Activated CD8-positive, alpha-beta memory T cell treated with anti-CD3 and anti-CD28 coated beads, Interleukin-2, amount 50 U/mL, for 48 hours (primary cell): ENCODE measurements around the gene KRT77.
"Not testable (repeated sequence)": the region's sequence is repeated elsewhere in the genome, so short reads cannot be mapped to it uniquely, and the experiment has no call there.

Experiments
- DNase-seq: peaks from one replicate; pipeline ENCODE4 v3.0.0-alpha.2; 2020

Gene KRT77

DNA sequence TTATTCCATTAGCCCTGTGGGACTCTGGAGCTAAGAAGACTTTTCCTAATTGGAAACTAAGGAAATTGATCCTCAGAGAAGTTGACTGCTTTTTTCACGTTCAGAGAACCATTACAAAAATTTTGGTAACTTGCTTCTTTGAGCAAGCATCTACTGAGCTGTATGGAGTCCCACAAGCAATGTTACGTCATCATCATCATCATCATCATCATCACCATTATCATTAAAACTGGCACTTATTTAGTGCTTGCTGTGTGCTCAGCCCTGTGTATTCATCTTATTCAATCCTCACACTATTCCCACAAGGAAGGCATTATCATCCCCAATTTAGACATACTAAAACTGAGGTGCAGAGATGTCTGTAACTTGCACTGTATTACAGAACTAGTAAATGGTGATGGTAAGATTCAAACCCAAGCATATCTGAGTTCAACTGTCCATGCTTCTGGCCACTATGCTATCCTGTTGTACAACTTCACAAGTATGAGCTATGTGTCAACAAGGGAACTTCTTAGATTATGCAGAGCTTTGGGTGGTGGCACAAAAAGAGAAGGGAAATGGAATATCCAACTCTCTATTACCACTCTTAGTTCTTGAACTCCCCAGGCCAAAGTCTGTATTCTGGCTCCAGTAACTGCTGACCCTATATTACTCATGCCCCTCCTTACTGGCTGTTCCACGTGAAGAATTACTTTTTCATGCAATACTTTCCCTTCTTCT, 29.5 kb downstream of the KRT77 start:
- no peak for DNase-seq

DNA sequence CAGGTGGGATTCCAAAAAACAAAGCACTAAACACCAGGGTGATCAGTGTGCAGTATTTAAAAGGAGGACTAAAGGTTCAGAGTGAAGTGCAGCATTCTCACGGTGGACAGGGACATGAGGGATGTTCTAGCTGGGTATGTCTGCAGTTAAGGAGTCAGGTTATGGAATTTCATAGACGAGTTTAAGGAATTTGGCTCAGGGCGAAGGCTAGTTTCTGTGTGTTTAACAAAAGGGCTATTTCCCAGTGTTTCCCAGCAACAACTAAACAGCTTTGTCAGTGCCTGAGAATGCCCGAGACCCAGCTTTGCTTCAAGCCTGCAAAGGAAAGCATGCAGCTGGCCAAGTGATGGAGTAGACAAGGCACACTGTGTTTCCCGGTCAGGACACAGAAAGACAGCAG, 30.1 kb downstream of the KRT77 start:
- DNase-seq = no peak

- no peak for DNase-seq
Observed at GRCh38 chr12:52672321-52672933, 30.9 kb downstream of the KRT77 start.

- no peak for DNase-seq
Observed at GRCh38 chr12:52670961-52671360, 32.4 kb downstream of the KRT77 start.

- DNase-seq = no peak
Observed at GRCh38 chr12:52670506-52670905, 32.8 kb downstream of the KRT77 start.

DNA sequence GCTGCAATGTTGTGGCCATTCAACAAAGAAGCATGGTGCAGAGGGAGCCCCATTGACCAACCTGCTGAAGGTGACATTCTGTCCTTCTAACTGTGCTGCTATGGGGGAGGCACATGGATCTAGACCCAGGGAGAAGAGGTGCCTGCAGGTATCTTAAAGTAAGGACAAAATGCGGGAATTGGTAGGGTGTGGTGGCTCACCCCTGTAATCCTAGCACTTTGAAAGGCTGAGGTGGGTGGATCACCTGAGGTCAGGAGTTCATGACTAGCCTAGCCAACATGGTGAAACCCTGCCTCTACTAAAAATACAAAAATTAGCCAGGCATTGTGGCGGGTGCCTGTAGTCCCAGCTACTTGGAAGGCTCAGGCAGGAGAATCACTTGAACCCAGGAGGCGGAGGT, 33.4 kb downstream of the KRT77 start:
- DNase-seq = not testable (repeated sequence)

DNA sequence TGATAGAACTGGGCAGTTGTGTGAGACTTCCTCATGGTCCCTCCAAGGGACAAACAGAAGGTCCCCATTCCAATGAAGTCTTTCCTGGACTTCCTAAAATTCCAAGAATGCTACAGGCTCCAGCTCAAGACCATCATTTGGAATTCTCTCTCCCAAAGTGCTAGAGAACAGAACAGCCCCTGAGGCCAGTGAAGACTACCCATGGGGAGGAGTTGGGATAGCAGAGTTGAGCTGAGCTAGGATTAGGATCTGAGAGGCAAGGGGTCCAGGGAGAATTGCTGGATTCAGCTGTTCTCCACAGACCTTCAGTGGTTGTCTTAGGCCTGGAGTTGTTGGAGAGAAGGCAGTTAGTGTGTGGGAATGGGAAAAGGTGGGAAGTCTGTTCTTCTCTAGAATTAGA, 33.9 kb downstream of the KRT77 start:
- DNase-seq = no peak

DNA sequence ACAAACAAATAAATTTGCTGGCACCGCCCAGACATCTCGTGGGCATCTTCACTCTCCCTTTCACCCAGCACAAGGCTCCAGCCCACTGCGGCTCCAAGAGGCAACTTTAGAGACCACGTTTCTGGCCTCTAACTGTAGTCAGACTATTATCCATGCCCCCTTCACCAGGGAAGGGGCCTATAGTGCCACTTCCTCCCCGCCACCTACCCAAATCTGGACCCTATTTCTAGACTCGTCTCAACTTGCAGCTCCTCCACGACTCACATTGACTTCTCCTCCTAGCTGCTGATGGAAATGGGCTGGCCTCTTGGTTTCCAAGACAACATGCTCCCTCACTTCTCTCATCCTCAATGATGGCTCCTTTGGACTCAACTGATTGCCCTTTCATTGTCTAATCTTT, 35.4 kb downstream of the KRT77 start:
- no peak for DNase-seq

GRCh38 chr12:52667509-52667908, 35.8 kb downstream of the KRT77 start:
- no peak for DNase-seq

- no peak for DNase-seq
Observed at GRCh38 chr12:52666471-52666870, 36.9 kb downstream of the KRT77 start.

DNA sequence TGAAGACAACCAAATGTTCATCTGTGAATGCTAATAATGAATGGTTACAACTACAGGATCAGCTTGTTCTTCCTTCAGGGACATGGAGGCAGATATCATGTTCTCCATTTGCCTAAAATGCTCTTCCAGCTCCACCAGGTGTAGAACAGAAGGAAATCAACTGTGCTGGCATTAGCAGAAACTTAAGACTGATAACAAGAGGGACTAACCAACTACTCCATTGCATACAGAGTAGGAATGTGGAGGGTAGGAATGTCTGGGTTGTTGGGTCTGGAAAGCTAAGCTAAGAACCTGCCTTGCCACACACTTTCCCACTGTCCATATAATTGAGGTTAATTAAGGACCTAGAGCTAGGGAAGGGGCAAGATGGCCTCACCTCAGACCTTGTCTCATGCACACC, 39.9 kb downstream of the KRT77 start:
- DNase-seq = no peak

GRCh38 chr12:52662918-52663229, 40.5 kb downstream of the KRT77 start:
- no peak for DNase-seq

DNA sequence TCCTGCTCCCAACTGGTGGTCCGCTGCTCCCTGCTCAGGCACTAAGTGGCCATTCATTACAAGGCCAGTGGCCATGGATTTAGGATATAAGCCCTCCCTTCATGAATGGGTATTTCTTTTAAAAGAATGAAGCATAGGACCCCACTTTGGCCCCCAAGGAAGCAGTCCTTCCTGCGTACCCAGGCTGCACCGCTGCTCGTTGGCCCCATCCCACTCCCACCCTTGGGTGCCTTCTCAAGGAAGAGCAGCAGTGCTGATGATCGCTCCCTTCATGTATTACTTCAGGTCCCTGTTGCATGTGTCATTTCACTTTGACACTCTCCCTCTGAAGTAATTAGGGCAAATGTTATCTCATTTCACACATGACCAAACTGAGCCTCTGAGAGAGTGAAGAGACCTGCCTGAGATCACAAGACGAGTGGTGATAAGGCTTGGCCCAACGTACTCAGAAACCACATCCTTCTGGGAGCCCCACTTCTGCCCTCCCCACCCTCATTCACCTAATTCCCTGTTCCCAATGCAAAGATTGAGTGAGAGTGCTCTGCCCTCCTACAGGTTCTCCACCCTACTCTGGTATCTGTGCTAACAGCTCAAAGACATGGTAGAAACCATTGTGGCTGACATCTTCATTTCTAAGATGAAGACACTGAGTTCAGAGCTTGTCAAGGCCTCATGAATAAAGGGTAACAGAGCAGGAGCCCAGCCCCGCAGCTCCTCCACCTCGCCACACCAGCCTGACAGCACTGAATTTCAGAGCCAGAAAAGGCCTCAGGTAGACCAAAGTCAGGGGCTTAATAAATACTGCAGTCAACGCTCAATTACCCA, 41.0 kb downstream of the KRT77 start:
- no peak for DNase-seq

- DNase-seq = no peak
Observed at GRCh38 chr12:52661668-52662067, 41.7 kb downstream of the KRT77 start.

- no peak for DNase-seq
Observed at GRCh38 chr12:52660934-52661499, 42.3 kb downstream of the KRT77 start.

- DNase-seq = no peak
Observed at GRCh38 chr12:52659951-52660350, 43.4 kb downstream of the KRT77 start.

DNA sequence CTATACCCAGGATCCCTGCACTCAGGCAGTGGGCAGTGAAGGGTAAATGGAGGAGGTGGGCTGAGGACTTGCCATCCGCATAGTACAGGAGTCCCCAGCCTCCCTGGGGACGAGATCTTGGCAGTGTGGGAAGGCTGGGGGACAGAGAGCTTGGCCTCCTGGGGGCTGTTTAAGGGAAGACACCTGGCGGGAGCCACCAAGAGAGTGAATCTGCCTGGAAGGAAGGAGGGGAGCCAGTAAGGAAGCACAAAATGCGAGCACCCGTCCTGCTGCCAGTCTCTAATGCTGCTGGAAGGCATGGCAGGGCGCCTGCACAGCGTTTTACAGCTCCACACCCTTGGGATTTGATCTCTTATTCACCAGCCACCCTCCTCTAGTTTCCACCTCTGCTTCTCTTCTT, 43.9 kb downstream of the KRT77 start:
- no peak for DNase-seq

DNA sequence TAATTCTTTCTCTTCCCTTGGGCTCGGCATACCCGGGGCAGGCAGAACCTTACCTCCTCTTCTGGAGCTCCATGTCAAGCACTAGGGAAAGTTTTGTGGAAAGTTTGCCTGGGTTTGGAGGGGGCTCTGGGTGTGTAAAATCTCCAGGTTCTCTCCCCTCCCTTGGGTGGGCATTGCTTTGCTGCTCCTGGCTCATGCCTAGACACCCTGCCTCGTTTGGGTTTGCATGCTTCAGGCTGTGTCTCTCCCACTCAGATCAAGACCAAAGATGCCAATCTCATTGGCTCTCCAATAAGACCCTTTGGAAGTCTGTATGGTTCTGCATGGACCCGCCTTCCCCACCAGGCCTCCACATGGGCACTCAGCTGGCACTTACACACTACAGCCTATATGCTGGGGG, 45.1 kb downstream of the KRT77 start:
- no peak for DNase-seq

DNA sequence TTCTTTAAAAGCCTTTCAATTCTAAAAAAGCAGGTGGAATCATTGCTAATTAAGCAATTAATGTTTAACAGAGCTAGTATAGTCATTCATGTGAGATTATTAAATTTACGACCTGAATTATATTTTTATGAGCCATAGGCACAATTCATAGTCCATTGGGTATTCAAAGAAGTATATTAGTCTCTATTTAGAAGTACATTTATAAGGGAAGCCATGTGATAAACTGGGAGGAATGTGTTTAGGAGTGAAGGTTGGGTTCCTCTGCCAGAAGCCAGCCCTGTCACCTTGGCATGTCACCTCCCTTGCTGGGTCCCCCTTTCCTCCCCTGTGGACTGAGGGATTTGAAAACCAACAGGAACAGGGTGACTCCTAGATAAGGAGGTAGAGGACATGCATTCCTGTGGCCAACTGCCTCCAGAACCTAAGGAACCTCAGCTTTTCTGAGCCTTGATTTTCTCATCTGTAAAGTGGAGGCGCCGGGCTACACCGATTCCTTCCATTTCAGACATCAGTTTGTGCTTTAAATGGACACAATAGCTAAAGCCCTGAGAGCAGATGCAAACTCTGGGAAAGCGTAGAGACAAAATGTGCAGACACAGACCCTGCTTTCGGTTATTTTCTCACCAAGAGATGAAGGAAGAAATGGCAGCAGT, 45.9 kb downstream of the KRT77 start:
- no peak for DNase-seq

- DNase-seq = no peak
Observed at GRCh38 chr12:52656616-52657015, 46.7 kb downstream of the KRT77 start.

GRCh38 chr12:52655720-52656124, 47.6 kb downstream of the KRT77 start:
- no peak for DNase-seq

- no peak for DNase-seq
Observed at GRCh38 chr12:52655251-52655650, 48.1 kb downstream of the KRT77 start.

GRCh38 chr12:52651726-52652261, 51.5 kb downstream of the KRT77 start, which contains the start of gene KRT2:
Gene KRT2 (minus strand): TSS chr12:52652211. CDS start chr12:52652142, 69 bp downstream.
- no peak for DNase-seq
